GM19395 (cell line): ENCODE results near the gene BAIAP2L2.
"Not testable (repeated sequence)": the region's sequence is repeated elsewhere in the genome, so short reads cannot be mapped to it uniquely, and the experiment has no call there.

ENCODE experiments used
- ATAC-seq: cut with Tn5 transposase; IDR thresholded peaks from one replicate; pipeline ENCODE4 v1.9.1; 2021; ENCODE audit warnings: mild to moderate bottlenecking, moderate library complexity; ENCODE audit not compliant: unreplicated experiment

Gene BAIAP2L2

DNA sequence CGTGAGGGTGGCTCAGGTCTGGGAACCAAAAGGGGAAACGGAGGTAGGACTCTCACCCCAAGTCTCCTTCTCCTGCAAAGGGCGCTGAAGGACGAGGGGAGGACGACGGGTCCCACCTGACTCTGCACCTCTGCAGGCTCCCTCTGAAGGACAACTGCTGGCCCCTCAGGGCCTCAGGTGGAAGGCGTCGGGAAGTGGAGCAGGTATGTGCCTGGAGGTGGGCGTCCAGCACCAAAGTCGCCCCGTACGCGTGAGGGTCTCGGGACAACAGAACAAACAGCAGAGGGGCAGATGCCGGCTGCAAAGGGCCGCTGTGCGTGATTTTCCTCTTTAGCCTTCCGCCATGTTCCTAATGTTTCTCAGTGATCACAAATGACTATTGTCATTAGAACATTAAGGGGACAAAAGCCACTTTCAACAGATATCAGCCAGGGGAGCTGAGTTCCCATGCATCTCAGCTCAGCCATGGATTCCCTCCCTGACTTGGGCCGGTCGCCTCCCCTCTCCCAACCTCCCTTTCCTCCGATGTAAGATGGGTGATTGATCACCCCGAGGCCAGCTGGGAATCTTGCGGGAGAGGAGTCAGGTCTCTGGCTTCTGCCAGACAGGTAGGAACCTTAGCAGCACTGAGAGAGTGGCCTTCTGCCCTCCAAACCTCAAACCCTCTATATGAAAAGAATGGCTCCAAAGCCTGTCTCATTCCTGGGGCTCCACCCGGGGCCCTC is 27.3 kb downstream of the BAIAP2L2 start:
- ATAC-seq, result no peak

DNA sequence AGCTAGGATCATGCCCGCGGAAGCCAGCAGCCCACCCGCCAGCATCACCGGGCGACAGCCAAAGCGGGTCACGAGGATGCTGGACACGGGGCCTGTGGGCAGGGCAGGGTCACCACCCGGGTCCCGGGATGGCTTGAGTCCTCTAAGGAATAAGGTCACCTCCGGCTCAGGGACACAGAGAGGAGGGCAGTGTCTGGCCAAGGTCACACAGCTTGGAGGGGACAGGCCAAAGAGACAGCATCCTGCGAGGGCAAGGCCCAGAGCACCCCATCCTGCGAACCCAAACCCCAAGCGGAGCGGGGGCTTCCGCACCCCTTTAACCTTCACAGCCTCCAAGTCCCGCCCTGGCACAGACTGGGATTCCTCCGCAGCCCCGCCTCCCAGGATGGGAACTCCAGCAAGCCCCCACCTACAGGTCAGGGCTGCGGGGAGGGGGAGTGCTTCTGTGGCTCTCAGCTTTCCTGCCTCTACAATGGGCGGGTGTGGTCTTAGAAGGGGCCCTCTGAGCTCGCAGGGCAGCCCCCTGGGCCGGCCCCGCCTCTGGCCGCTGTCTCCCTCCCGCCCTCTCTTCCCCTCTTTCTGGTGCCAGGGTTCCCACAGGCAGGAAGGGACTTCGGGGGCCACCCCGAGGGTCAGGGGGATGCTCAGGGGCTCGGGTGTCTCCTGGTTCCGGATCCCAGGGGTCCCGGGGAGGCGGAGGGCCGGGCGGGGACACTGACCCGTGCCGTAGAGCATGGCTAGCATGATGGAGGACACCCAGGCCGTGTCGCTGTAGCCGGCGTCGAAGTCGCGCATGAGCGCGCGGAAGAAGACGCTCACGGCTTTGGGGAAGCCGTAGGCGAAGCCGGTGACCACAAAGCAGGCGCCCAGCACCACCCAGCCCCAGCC is 28.3 kb downstream of the BAIAP2L2 start:
- no peak for ATAC-seq

DNA sequence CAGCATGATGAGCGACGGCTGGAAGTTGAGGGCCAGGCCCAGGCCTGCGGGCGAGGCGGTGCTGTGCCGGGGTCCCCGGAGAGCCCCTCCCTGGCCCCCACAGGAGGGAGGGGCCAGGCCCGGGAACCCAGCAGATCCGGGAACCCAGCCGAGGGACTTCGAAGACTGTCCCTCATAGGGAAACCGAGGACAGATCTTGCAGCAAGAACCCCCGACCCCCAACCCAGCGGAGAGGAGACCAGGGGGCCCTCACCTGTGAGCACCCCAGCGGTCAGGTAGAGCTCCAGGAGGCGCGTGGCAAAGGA is 28.9 kb downstream of the BAIAP2L2 start:
- no peak for ATAC-seq

DNA sequence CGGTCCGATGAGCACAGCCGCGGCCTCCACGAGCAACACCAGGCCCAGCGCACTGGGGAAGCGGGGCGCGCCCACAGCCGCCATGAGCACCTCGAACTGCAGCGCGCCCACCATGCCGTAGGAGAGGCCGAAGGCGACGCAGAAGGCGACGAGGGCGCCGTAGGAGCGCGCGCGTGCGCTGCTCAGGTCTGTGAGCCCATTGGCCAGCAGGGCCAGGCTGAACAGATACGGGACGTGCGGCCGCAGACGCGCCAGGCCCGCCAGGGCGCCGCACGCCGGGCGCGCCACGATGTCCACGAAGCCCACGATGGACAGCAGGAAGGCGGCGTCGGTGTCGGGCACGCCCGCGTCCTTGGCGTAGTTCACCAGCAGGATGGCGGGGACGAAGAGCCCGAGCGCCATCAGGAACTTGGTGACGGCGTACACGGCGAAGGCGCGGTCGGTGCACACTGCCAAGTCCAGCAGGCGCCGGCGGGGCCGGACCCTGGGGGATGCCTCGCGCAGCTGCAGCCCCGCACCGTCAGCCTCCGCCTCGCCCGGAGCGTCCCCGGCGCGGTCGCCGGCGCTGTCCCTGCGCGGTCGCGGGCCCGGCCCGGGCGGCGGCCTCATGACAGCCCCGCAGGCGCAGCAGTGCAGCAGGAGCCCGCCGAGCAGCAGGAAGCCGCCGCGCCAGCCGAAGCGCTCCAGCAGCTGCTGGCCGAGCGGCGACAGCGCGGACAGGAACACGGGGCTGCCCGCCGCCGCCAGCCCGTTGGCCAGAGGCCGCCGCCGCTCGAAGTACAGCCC is 29.4 kb downstream of the BAIAP2L2 start:
- ATAC-seq, result no peak

DNA sequence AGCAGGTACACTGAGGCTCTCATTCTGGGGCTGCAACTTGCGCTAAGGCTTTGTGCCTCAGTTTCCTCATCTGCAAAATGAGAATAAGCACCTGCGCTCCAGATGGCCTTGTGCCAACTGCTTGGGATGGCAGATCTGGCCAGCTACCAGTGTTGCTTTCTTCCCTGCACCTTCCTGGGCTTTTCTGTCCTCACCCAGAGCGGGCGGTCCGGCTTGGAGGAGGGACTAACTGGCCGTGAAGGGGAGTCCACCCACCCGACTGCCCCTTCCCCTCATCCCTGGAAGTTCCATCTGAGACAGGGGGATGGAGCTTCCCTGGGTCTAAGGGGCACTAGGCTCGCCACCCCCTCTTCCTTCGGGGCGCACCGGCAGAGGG is 30.0 kb downstream of the BAIAP2L2 start:
- no peak for ATAC-seq

DNA sequence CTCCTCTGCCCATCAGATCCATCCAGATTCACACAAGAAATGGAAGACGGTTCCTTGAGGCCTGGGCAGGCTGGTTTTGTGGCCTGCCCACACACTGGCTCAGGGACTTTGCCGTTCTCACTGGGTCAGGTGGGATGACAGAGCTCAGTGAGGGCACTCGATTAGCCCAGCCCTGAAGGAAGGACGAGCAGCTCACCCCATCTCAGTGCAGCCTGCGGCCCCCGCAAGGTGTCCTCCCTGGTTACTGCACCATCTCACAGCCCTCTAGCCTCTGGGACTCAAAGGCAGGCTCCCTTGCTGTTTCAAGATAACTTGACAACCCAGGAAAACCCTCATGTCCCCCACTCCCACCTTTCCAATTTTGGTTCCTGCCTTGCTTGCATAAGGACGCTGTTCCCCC is 30.7 kb downstream of the BAIAP2L2 start:
- no peak for ATAC-seq

DNA sequence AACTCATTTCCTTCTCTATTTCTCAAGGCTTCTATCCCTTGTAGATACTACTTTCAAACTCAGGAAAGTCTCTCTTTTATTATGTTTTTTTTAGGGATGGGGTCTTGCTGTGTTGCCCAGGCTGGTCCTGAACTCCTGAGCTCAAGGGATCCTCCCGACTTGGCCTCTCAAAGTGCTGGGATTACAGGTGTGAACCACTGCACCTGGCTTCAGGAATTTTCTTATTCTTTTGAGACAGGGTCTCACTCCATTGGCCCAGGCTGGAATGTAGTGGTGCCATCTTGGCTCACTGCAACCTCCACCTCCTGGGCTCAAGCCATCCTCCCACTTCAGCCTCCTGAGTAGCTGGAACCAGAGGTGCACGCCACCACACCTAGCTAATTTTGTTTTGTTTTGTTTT is 31.3 kb downstream of the BAIAP2L2 start:
- not testable (repeated sequence) for ATAC-seq

DNA sequence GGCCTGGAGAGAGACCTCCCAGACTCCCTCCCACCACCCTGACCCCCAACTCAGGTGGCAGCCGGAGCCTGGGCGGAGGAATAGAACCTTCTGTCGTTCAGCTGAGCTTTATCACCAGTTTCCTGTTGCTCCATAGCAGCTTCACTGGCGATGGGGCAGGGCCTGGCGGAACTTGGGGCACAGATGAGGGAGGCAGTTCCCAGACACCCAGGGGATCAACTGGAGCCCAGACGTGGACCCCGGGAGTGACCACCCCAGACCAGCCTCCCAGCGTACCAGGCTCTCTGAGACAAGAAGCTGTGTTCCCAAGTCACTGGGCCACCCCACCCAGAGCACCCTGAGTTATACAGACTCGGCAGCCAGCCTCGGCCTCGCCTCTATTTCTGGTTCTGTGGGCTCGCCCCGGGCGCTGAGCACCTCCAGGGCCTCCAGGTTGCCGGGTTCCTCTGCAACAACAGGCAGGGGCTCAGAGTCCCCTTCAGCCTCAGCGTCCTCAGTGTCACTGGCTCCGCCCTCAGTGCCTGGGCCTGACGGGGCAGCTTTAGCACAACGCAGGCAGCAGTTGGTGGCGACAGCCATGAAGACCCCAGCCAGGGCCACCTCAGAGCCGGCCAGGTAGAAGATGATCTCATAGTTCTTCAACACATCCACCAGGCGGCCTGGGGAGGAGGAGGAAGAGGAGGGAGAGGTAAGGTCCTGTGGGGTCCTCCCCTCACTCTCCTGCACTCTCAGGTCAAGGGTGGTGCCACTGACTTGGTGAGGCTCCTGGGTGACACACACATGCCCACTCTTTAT is 32.2 kb downstream of the BAIAP2L2 start:
- ATAC-seq, result no peak

DNA sequence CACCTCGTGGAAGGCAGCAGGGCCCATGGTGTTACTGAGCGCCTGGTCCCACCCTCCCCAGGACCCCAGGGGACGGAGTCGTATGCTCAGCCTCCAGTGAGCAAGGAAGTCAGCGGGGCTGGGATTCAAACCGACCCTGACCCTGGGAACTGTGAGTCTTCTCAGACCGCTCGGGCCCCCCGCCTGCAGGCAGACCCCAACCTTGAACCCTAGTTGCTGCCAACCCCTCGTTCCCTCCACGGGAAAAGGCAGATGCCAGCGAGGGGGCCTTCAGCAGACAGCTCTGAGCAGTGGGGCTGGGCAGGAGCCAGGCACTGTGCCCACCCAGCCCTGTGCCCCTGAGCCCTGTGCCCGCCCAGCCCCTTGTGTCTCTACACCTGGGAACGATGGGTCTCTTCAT is 32.9 kb downstream of the BAIAP2L2 start:
- no peak for ATAC-seq

DNA sequence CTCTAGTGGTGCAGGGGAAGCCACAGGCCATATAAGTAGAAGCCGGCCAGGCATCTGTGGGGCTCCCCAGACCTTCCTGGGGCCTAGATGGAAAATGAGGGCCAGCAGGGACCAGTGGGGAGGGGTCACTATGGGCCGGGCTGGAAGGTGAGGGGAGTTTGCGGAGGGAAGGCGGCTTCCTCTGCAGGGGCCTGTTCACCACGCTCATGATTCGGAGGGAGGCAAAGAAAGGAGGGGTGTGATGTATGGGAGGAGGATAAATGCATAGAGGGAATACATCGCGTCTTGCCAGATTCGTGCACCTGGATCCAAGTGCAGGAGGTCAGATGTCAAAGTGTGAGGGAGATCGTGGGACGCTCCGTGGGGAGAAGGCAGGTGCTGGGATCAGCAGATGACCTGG is 33.4 kb downstream of the BAIAP2L2 start:
- ATAC-seq, result no peak

DNA sequence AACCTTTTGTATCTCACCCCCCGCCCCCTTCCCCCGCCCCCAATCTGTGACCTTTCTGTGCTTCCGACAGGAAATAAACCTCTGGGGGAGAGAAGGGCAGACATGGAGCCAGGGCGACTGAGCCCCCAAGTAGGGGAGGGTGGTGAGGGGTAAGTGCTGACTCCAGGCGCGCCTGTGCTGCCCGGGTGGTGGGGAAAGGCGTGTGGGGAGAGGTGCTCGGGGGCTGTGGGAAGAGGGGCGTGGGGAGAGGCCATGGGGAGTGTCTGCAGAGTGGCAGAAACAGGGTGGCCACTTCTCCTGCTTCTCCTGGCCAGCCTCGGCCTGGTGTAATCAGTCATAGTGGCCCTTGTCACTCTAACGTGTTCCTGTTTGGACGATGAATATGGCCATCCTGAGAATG is 34.5 kb downstream of the BAIAP2L2 start:
- ATAC-seq, result no peak

DNA sequence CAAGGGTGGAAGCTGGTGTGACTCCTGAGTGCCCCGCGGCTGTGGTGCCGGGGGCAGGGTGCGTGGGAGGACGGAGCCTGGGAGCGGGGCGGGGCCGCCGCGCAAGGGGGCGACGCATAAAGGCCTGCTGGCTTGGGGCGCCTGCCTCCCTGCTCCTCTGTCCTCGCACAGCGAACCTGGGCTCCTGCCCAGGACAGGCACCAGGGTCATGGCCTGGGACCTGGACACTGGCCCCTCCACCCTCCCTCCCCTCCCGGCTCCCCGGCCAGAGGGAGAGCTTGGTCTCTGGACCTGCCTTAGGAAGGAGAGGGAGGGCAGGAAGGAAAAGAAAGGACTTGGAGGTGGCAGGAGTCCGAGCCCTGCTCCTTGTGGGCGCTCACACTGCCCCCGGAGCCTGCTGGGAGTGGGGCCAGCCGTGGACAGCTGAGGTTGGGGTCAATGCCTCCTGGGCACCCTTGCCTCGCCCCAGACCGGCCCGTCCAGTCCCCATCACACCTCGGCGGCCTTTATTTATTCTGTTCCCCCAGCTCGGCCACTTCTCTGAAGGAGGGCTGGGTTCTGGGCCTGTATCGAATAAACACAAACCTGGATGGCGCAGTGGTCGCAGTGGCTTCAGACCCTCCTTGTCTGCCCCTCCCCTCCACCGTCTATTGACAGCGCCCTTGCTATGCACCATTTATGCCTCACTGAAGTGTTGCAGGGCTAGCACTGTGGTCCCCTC is 35.2 kb downstream of the BAIAP2L2 start:
- no peak for ATAC-seq

DNA sequence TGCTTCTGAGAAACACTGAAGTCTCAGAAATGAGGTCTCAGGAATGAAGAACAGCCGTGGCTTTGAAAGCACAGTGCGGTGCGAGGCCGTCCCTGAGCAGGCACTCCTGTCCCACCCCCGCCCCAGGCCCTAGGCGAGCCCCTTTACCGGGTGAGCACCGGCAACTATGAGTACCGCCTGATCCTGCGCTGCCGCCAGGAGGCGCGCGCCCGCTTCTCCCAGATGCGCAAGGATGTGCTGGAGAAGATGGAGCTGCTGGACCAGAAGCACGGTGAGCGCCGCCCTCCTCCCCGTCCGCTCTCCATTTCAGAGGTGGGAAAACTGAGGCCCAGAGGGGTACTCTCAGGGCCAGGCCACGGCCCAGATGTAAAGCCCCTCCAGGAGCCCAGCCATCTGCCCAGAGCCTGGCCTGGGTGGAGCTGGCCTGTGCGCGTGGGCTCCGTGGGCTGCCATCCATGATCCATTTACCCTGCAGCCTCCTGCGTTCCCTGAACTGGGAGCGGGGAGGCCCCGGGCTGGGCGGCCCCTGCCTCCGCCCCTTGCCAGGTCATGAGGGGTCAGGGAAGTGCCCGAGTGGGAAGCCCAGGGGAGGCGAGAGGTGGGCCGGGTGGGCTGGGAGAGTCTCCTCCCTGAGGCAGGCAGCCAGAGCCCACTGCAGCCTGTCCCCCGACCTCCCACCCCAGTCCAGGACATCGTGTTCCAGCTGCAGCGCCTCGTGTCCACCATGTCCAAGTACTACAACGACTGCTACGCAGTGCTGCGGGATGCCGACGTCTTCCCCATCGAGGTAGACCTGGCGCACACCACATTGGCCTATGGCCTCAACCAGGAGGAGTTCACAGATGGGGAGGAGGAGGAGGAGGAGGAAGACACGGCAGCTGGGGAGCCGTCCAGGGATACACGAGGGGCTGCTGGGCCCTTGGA is 36.0 kb downstream of the BAIAP2L2 start:
- no peak for ATAC-seq

DNA sequence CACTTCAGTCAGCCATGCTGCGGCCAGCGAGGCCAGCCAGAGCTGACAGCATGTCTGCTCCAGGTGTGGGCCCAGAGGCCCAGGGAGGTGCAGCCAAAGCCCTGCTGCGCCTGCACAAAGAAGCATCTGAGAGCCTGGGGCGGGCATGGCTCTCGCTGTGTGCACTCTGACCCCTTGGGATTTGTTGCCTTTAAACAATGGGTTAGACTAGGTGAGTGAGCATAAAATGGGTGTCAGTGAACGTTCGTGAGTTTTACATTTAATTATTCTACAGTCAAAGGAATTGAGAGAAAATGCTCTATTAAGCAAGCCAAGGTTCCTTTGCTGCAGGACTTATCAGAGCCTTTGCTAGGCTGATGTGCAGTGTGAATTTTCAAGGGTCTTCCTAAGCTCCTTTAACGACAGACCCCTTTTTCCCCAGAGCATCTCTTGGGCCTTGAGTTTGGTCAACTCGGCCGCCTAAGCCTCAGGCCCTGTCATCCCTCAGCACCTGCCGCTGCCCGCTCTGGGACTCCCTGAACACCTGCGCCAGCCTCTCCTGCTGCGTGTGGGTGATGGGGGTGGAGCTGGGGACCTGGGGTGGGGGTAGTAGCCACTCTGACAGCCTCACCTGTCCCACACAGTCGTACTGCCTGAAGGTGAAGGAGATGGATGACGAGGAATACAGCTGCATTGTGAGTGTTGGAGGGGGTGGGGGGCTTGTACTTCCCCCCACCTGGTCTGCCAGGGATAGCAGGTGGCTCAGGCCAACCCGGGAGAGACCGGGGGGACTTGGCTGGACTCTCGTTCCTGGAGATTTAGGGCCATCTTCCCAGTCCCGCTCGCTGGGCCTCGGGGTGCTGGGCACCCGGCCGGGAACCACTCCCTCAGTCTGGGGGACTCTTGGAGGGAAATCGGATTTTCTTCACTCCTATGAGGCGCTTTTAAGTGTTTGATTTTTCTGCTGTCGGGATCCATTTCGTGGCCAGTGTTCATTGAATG is 37.0 kb downstream of the BAIAP2L2 start:
- ATAC-seq, result no peak

DNA sequence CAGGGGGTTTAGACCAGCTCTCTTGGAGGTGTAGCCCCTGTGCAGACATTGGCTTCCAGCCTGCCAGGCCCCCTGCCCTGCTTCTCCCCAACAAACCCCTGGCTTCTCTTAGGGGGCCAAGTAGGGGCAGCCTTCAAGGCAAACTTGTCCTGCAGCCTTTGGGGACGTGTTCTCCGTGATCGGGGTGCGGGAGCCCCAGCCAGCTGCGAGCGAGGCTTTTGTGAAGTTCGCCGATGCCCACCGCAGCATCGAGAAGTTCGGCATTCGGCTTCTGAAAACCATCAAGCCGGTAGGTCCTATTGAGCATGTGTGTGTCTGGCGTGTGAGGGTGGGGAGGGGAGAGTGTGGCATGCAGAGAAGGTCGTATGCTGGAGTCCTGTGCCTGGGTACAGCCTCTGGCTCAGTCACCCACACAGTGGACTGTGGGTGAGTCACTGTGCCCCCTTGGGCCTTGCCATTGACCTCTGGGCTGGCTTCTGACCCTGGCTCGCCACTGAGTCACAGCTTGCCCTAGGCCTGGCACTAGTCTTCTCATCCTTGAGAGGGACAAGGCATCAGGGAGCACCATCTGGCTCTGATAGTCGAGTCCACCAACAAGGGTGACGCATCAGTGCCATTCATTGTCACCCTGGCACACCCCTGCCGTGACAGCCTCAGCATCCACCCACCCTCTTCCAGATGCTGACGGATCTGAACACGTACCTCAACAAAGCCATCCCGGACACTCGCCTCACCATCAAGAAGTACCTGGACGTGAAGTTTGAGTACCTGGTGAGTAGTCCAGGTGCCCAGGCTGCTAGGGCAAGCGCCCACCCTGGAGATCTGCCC is 37.9 kb downstream of the BAIAP2L2 start:
- no peak for ATAC-seq

DNA sequence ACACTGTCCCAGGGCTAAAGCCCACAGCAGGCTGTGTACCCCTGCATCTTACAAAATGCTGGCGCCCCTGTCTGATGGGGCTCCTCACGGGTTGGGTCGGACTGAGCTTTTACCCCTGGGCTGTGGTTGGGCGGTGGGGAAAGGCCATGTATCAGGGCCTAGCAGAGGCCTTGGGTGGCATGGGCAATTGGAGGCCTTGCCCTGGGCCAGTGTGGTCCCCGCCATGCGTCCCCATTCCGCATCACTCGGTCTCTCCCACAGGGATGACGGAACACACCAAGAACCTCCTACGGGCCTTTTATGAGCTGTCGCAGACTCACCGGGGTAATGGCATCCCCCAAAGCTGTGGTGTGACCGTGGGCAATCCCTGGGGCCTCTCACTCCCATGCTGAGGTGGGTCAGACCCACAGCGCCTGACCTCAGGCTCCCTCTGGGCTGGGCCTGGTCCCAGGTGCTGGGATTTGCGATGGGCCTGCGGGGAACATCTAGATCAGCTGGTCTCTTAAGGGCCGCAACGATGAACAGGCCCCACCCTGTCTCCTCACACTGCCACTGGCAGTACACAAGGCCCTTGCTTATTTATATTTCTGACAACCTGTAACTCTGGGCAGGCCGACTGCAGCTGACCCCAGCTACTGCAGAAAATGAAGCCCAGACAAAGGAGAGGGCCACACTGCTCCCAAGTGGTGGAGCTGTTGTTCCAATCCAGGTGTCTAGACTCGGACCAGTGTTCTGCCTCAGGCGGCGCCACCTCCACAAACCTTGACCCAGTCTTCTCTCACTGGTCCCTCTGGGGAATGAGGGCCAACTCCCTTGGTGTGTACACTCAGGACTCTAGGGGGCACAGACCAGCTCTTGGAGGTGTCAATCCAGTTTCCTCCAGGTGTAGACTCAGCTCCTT is 38.8 kb downstream of the BAIAP2L2 start:
- no peak for ATAC-seq
